ENCODE data around the gene COL26A1. TPM values are rescaled to one million over a fixed set of nuclear protein-coding genes. Genes with fewer than 3 reads are reported as not detected.

The COL26A1 gene
- total and polyA plus RNA-seq, 4 donors = 0.05 to 4.7 (median 0.28) TPM

- no peaks in the 10 kb centered on the region for H3K36me3 ChIP-seq (ENCODE audit: control insufficient read depth in 4 of 4, insufficient read depth in 4 of 4, low read length in 4 of 4)
Measured at GRCh38 chr7:101556453-101556968, 193.8 kb downstream of the COL26A1 start.

GRCh38 chr7:101557421-101557820 is 194.7 kb downstream of the COL26A1 start:
- H3K9ac ChIP-seq (ENCODE audit: insufficient read depth in 1 of 2, low read length in 2 of 2) = no peak overlapping the region
- no peaks in the 10 kb centered on the region for H3K9me3 ChIP-seq (ENCODE audit: control insufficient read depth in 4 of 4, insufficient read depth in 3 of 4, low read length in 3 of 4)
- no peak for DNase-seq
- no peaks in the 10 kb centered on the region for H3K27me3 ChIP-seq (ENCODE audit: control insufficient read depth in 3 of 3, insufficient read depth in 3 of 3, low read length in 2 of 3)
- ATAC-seq (ENCODE audit: insufficient read depth, low FRiP score) = no peak
- no peaks in the 10 kb centered on the region for H3K4me1 ChIP-seq (ENCODE audit: control insufficient read depth in 5 of 5, insufficient read depth in 5 of 5, low read length in 5 of 5)
- no peak overlapping the region for H3K27ac ChIP-seq (ENCODE audit: low read depth in 1 of 2, low read length in 1 of 2)
- no peaks in the 10 kb centered on the region for H3K36me3 ChIP-seq (ENCODE audit: control insufficient read depth in 4 of 4, insufficient read depth in 4 of 4, low read length in 4 of 4)
- 86 to 88% methylated on average over 8 of the region's 8 CpGs for WGBS, 2 donors
- no peak for TF ChIP-seq CTCF (IDR thresholded peaks at IDR 0.05; ENCODE audit: control extremely low read depth, extremely low read depth)
- H3K4me3 ChIP-seq = no peak overlapping the region

More at GRCh38 chr7:101556453-101556968, 193.8 kb downstream of the COL26A1 start:
- Histone ChIP-seq H3K9me3 (ENCODE audit: control insufficient read depth in 4 of 4, insufficient read depth in 3 of 4, low read length in 3 of 4) (no peaks in the 10 kb centered on the region), H3K27ac (ENCODE audit: low read depth in 1 of 2, low read length in 1 of 2) (no peak overlapping the region), H3K4me1 (ENCODE audit: control insufficient read depth in 5 of 5, insufficient read depth in 5 of 5, low read length in 5 of 5) (no peaks in the 10 kb centered on the region), H3K9ac (ENCODE audit: insufficient read depth in 1 of 2, low read length in 2 of 2) (no peak overlapping the region), H3K4me3 (no peak overlapping the region), H3K27me3 (ENCODE audit: control insufficient read depth in 3 of 3, insufficient read depth in 3 of 3, low read length in 2 of 3) (no peaks in the 10 kb centered on the region)
- ATAC-seq (ENCODE audit: insufficient read depth, low FRiP score) = no peak
- no peak for TF ChIP-seq CTCF (IDR thresholded peaks at IDR 0.05; ENCODE audit: control extremely low read depth, extremely low read depth)
- DNase-seq = no peak
- WGBS, 2 donors = 88 to 97% methylated on average over 1 of the region's 1 CpG

GRCh38 chr7:101557978-101558741 is 195.5 kb downstream of the COL26A1 start:
- H3K4me1 ChIP-seq (ENCODE audit: control insufficient read depth in 5 of 5, insufficient read depth in 5 of 5, low read length in 5 of 5) = no peaks in the 10 kb centered on the region
- ATAC-seq (ENCODE audit: insufficient read depth, low FRiP score) (no peak), DNase-seq (no peak)

More at GRCh38 chr7:101557978-101558741, 195.5 kb downstream of the COL26A1 start:
- 70 to 81% methylated on average over 9 of the region's 9 CpGs for WGBS, 2 donors
- no peak overlapping the region for H3K9ac ChIP-seq (ENCODE audit: insufficient read depth in 1 of 2, low read length in 2 of 2)
- no peaks in the 10 kb centered on the region for H3K27me3 ChIP-seq (ENCODE audit: control insufficient read depth in 3 of 3, insufficient read depth in 3 of 3, low read length in 2 of 3)
- no peaks in the 10 kb centered on the region for H3K36me3 ChIP-seq (ENCODE audit: control insufficient read depth in 4 of 4, insufficient read depth in 4 of 4, low read length in 4 of 4)
- no peaks in the 10 kb centered on the region for H3K9me3 ChIP-seq (ENCODE audit: control insufficient read depth in 4 of 4, insufficient read depth in 3 of 4, low read length in 3 of 4)
- no peak for TF ChIP-seq CTCF (IDR thresholded peaks at IDR 0.05; ENCODE audit: control extremely low read depth, extremely low read depth)
- no peak overlapping the region for H3K4me3 ChIP-seq
- no peak overlapping the region for H3K27ac ChIP-seq (ENCODE audit: low read depth in 1 of 2, low read length in 1 of 2)
